GM12864 (cell line): ENCODE results near the gene TMEM120B.
"Not testable (repeated sequence)": the region's sequence is repeated elsewhere in the genome, so short reads cannot be mapped to it uniquely, and the experiment has no call there.

Source experiments
- DNase-seq: peaks from one replicate; pipeline ENCODE4 v3.0.0-alpha.2; 2011; ENCODE audit warnings: low read depth
- H3K4me3 ChIP-seq: 2 replicates; pipeline ENCODE4 v1.5.1; 2011; ENCODE audit warnings: mild to moderate bottlenecking, low read depth, low read length, control low read depth
- TF ChIP-seq, protein P1 (sequence below): IDR thresholded peaks from 2 replicates; pipeline ENCODE4 v1.5.1; 2011; ENCODE audit warnings: low read depth, mild to moderate bottlenecking, moderate library complexity, low read length, control low read depth, inconsistent platforms; ENCODE audit errors: missing control alignments

TMEM120B gene

DNA sequence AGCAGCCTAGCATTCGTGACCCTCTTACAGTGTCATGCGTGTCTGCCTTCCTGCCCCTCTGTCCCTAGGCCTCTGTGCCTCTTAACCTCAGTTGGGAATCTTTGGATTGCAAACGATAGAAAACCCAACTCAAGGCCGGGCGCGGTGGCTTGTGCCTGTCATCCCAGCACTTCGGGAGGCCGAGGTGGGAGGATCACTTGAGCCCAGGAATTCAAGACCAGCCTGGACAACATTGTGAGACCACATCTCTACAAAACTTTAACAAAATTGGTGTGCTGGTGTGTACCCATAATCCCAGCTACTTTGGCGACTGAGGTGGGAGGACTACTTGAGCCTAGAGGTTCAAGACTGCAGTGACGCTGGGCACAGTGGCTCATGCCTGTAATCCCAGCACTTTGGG, 36.7 kb downstream of the TMEM120B start:
- no peak overlapping the region for H3K4me3 ChIP-seq
- TF ChIP-seq, protein P1, sequence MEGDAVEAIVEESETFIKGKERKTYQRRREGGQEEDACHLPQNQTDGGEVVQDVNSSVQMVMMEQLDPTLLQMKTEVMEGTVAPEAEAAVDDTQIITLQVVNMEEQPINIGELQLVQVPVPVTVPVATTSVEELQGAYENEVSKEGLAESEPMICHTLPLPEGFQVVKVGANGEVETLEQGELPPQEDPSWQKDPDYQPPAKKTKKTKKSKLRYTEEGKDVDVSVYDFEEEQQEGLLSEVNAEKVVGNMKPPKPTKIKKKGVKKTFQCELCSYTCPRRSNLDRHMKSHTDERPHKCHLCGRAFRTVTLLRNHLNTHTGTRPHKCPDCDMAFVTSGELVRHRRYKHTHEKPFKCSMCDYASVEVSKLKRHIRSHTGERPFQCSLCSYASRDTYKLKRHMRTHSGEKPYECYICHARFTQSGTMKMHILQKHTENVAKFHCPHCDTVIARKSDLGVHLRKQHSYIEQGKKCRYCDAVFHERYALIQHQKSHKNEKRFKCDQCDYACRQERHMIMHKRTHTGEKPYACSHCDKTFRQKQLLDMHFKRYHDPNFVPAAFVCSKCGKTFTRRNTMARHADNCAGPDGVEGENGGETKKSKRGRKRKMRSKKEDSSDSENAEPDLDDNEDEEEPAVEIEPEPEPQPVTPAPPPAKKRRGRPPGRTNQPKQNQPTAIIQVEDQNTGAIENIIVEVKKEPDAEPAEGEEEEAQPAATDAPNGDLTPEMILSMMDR: no peak
- no peak for DNase-seq

DNA sequence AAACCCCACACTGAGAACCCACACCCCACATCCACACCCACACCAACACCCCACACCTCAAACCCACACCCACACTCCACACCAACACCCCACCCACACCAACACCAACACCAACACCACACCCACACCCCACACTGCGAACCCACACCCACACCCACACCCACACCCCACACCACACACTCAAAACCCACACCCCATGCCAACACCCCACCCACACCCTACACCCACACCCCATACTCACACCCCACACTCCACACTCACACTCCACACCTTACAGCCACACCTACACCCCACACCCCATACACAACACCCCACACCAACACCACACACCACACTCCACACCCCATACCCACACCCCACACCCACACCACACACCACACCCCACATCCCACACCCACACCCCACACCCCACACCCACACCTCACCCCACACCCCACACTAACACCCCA, 38.0 kb downstream of the TMEM120B start:
- no peak overlapping the region for H3K4me3 ChIP-seq
- DNase-seq: no peak
- TF ChIP-seq, protein P1: no peak

DNA sequence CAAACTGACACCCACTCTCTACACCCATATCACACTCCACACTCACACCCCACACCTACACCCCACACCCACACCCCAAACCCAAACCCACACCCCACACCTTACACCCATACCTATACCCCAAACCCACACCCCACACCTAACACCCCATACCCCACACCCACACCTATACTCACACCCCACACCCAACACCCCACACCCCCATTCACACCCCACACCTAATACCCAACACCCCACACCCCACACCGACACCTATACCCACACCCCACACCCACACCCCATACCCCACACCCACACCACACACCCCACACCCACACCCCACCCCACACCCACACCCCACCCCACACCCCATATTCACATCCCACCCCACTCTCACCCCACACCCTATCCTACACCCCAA, 38.5 kb downstream of the TMEM120B start:
- H3K4me3 ChIP-seq: no peak overlapping the region
- no peak for DNase-seq
- TF ChIP-seq, protein P1: no peak

DNA sequence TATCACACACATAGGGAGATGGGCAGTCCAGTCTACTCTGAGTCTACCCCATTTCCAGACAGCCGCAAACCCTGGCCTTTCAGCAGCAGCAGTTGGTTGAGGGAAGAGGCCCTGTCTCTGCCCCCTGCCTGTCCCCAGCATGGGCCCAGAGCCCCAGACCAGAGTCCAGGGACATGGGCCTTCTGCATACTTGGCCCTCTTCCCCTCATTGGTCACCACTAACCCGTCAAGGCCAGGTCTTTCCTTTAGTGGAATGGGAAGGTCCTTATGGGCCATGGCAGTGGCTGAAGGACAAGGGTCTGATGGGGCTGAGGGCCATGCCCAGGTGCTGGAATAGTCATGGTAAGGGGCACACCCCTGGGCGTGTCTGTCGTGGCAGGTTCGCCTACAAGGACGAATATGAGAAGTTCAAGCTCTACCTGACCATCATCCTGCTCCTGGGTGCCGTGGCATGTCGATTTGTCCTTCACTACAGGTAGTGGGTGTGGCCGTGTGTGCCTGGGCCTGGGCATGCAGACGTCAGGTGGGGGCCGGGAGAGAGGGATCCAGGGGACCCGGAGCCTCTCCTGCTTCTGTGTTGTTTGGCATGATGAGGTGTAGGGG, 39.3 kb downstream of the TMEM120B start:
- DNase-seq: no peak
- TF ChIP-seq, protein P1: no peak
- H3K4me3 ChIP-seq: no peak overlapping the region

DNA sequence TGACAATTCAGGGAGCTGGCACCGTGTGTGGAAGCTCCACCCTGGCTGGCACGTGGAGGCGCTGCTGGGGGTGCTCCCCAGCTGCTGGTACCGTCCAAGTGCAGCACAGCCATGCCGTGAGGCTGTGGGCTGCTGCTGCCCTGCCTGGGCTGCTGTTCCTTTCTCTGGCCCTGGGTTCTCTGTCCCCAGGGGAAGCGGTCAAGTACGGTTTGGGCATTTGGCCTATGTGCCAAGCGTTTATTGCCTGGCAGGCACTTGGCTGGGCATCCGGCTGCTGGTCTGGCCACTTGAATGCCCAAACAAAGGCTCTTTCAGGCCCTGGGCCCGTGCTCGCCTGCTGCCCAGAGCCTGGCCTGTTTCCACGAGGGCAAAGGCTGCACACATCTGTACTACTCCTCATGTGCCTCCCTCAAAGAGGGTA, 41.3 kb downstream of the TMEM120B start:
- H3K4me3 ChIP-seq: no peak overlapping the region
- no peak for DNase-seq
- TF ChIP-seq, protein P1: no peak

DNA sequence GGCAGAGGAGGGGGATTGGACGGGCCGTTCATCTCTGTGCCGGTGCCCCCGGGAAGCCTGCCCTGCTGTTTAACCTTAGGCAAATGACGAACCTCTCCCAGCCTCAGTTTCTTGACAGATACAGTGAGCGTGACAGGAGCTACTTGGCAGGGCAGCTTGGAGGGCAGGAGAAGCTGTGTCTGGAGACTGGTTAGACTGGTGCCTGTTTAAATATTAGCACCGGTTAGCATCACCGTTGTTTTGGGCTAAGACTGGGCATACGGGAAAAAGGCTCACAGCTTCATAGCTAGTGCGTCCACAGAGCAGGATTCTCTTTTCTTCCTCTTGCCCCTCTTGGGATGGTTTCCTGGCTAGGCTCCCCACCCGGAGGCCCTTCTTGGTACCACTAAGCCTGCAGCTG, 42.3 kb downstream of the TMEM120B start:
- no peak overlapping the region for H3K4me3 ChIP-seq
- DNase-seq: no peak
- TF ChIP-seq, protein P1: no peak

DNA sequence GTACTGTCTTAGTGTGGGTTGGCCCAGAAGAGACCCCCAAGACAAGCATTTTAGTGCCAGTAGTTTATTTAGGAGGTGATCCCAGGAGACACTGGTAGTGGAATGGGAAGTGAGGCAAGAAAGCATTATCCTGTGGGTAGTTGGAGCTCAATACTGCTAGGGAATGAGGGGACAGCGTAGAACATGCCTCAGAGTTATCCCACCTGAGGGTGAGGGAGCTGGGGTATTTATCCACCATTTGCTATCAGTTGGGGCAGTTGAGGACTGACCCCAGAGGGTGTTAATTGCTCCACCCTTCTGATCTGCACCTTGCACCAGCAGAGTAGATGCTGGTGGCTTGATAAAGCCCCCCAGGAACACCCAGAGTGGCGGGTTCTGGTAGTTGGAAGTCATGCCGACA, 43.0 kb downstream of the TMEM120B start:
- no peak overlapping the region for H3K4me3 ChIP-seq
- DNase-seq: no peak
- TF ChIP-seq, protein P1: no peak

DNA sequence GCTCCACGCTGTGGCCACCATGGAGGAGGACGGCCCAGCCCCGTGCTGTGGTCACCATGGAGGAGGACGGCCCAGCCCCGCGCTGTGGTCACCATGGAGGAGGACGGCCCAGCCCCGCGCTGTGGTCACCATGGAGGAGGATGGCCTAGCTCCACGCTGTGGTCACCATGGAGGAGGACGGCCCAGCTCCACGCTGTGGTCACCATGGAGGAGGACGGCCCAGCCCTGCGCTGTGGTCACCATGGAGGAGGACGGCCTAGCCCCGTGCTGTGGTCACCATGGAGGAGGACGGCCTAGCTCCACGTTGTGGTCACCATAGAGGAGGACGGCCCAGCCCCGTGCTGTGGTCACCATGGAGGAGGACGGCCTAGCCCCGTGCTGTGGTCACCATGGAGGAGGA, 46.0 kb downstream of the TMEM120B start:
- not testable (repeated sequence) for DNase-seq, H3K4me3 ChIP-seq
